ENCODE data around the gene IQGAP3.
"Not testable (repeated sequence)": the region's sequence is repeated elsewhere in the genome, so short reads cannot be mapped to it uniquely, and the experiment has no call there.

Gene IQGAP3

GRCh38 chr1:156559797-156560385 lies 12.5 kb downstream of the IQGAP3 start:
- no peak overlapping the region for H3K4me3 ChIP-seq (ENCODE audit: low read depth, low read length)
- CTCF ChIA-PET, result no interaction called here
- DNase-seq (ENCODE audit: low read depth, low spot score), result no peak
- POLR2A ChIA-PET, result no interaction called here
- no peak for TF ChIP-seq CTCF (IDR thresholded peaks at IDR 0.05; ENCODE audit: insufficient read depth, low read length, missing control alignments)

DNA sequence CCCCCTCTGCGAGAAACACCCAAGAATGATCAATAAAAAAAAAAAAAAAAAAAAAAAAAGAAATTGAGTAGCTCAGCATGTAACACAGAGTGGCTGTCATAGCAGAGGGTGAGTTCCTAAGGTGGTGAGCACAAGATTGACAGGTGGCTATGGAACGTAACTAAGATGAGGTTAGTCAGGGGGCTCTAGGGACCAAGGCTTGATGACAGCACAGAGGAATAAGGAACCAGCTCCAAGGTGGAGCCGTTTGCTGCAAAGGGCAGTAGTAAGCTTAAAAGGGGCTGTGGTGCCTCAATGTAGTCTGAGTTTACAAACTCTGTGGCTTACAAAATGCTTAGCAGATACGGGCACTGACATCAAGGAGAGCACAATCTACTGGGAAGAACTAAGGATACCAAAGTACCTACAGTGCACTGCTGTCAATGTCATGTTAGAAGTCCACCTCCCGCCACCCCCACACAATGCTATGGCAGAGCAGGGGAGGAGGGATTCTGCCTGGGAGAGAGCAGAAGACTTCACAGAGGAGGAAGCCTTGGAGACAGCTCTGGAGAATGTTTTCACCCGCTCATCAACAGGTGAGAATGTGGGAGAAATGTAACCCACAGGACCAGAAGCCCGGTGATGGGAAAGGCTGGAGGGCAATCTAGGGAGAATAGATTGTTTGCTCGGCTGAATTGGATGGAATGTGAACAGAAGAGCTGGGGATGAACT lies 13.1 kb downstream of the IQGAP3 start:
- ChIA-PET POLR2A (no interaction called here), CTCF (no interaction called here)
- H3K4me3 ChIP-seq (ENCODE audit: low read depth, low read length), result no peak overlapping the region
- TF ChIP-seq CTCF (IDR thresholded peaks at IDR 0.05; ENCODE audit: insufficient read depth, low read length, missing control alignments), result no peak
- no peak for DNase-seq (ENCODE audit: low read depth, low spot score)

DNA sequence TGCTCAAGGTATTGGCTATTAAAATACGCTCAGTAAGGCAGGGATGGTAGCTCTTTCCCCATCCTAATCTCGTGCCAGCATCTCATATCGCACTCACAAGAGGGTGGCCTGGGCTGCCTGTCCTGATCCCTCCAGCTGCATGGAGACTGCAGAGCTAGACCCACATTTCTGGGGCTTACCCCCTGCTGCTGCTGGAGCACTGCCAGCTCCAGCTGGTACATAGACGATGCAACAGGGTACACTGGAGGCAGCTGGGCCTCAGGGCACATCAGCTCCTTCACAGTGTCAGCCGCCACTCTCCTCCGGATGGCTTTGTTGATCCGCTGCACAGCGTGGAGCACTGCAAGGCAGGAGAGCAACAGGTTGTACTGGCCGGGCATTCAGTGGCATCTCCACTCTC lies 16.0 kb downstream of the IQGAP3 start:
- POLR2A ChIA-PET, result no interaction called here
- no peak for TF ChIP-seq CTCF (IDR thresholded peaks at IDR 0.05; ENCODE audit: insufficient read depth, low read length, missing control alignments)
- CTCF ChIA-PET, result interaction anchor here (1.2 kb wide), 1 partner anchor 11 kb away, joined by 3 read pairs; no protein-coding TSS in a partner anchor
- no peak overlapping the region for H3K4me3 ChIP-seq (ENCODE audit: low read depth, low read length)
- DNase-seq (ENCODE audit: low read depth, low spot score), result no peak

- no peak for DNase-seq (ENCODE audit: low read depth, low spot score)
- no peak for TF ChIP-seq CTCF (IDR thresholded peaks at IDR 0.05; ENCODE audit: insufficient read depth, low read length, missing control alignments)
- no peak overlapping the region for H3K4me3 ChIP-seq (ENCODE audit: low read depth, low read length)
- ChIA-PET POLR2A (no interaction called here), CTCF (interaction anchor here (1.1 to 1.2 kb wide), 3 partner anchors 11 to 75 kb away, joined by 3 to 4 read pairs (median 3); no protein-coding TSS in a partner anchor)
These were observed 16.6 kb downstream of the IQGAP3 start for GRCh38 chr1:156555715-156556114.

DNA sequence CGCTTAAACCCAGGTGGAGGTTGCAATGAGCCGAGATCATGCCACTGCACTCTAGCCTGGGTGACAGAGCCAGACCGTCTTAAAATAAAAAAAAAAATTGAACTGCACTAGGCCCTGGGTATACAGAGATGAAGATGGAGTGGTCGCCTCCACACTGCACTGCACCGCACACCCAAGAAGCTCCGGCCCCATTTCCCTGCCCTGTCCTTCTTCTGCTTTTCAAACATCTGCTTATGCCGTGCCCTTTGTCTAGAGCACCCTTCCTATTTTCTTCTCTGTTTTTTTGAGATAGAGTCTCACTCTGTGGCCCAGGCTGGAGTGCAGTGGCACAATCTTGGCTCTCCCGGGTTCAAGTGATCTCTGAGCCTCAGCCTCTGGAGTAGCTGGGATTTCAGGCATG lies 17.4 kb downstream of the IQGAP3 start:
- no peak overlapping the region for H3K4me3 ChIP-seq (ENCODE audit: low read depth, low read length)
- no peak for DNase-seq (ENCODE audit: low read depth, low spot score)
- POLR2A ChIA-PET, result no interaction called here
- TF ChIP-seq CTCF (IDR thresholded peaks at IDR 0.05; ENCODE audit: insufficient read depth, low read length, missing control alignments), result no peak
- CTCF ChIA-PET, result interaction anchor here (1.1 to 1.3 kb wide), 4 partner anchors 8 to 74 kb away, joined by 3 to 4 read pairs (median 3); no protein-coding TSS in a partner anchor

DNA sequence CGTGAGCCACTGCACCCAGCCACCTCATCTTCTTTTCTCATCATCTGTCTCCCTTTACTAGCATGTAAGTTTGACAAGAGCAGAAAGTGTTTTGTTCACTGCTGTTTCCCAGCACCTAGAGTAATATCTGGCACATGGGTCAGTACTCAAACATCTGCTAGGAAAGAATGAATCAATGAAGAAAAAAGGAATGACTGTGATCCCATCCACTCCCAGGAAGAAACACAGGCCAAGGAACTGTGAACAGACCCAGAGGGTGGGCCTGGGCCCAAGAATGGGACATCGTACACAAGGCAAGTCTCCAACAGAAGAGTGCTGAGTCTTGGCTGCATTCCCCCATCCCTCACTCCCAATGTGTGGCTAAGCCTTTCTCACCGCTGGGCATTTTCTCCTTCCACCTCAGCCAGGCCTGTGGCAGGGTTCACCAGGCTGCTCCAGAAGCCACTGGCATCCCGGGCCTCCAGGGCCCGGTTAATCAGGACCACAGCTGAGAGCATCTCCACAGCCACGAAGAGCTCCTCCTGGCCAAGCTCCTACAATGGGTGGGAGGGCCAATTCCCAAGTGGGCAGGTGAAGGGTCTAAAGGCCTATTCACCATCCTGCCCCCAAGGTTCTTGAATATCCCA lies 18.4 kb downstream of the IQGAP3 start:
- no peak for DNase-seq (ENCODE audit: low read depth, low spot score)
- ChIA-PET CTCF (interaction anchor here (1.1 to 1.3 kb wide), 2 partner anchors 9 to 72 kb away, joined by 3 read pairs; no protein-coding TSS in a partner anchor), POLR2A (no interaction called here)
- TF ChIP-seq CTCF (IDR thresholded peaks at IDR 0.05; ENCODE audit: insufficient read depth, low read length, missing control alignments), result no peak
- H3K4me3 ChIP-seq (ENCODE audit: low read depth, low read length), result no peak overlapping the region

GRCh38 chr1:156552937-156553336 lies 19.4 kb downstream of the IQGAP3 start:
- CTCF ChIA-PET; POLR2A ChIA-PET; H3K4me3 ChIP-seq (ENCODE audit: low read depth, low read length); DNase-seq (ENCODE audit: low read depth, low spot score): not testable (repeated sequence)
